A673 (cell line): ENCODE measurements around the gene GLRA1. TPM values are rescaled to one million over a fixed set of nuclear protein-coding genes. Genes with fewer than 3 reads are reported as not detected.

ENCODE experiments used
- BruUV-seq: library from RNA; stranded (reverse); fragments of 400-500 nt; replicated peaks from 2 replicates; lab custom pipeline; 2021; lab: Mats Ljungman, UMichigan
- CTCF ChIA-PET: fragments of 300-600 bp; sonication (Branson Sonifier 250); formaldehyde crosslinking; loops from one replicate; lab custom pipeline; 2022; ENCODE audit warnings: antibody characterized with exemption; lab: Charles Lee
- POLR2A ChIA-PET: fragments of 300-600 bp; sonication (Branson Sonifier 250); formaldehyde crosslinking; loops from one replicate; lab custom pipeline; 2022; ENCODE audit warnings: antibody characterized with exemption; ENCODE audit not compliant: low non-redundant PET; lab: Charles Lee
- DNase-seq: peaks from one replicate; pipeline ENCODE4 v3.0.0-alpha.2; 2015; ENCODE audit warnings: low spot score
- H3K27ac ChIP-seq: fragments of 200-600 bp; sonication (generic); 2 replicates; pipeline ENCODE4 v1.5.1; 2016; ENCODE audit warnings: mixed run types, low read depth, mild to moderate bottlenecking, mixed read lengths, antibody characterized with exemption, low read length; ENCODE audit not compliant: poor library complexity, severe bottlenecking
- H3K27me3 ChIP-seq: fragments of 200-600 bp; sonication (generic); replicated peaks from 2 replicates; pipeline ENCODE4 v1.6.1; 2017; ENCODE audit warnings: mixed run types, low read depth, mild to moderate bottlenecking, mixed read lengths, antibody characterized with exemption, low read length; ENCODE audit not compliant: insufficient read depth, poor library complexity
- H3K36me3 ChIP-seq: fragments of 200-600 bp; sonication (generic); 2 replicates; pipeline ENCODE4 v1.6.1; 2016; ENCODE audit warnings: mixed run types, mild to moderate bottlenecking, mixed read lengths, antibody characterized with exemption, low read length; ENCODE audit not compliant: insufficient read depth, poor library complexity, severe bottlenecking
- H3K4me1 ChIP-seq: fragments of 200-600 bp; sonication (generic); 2 replicates; pipeline ENCODE4 v1.6.1; 2017; ENCODE audit warnings: mixed run types, mild to moderate bottlenecking, mixed read lengths, antibody characterized with exemption, low read length; ENCODE audit not compliant: insufficient read depth, poor library complexity, severe bottlenecking
- H3K4me3 ChIP-seq: fragments of 200-600 bp; sonication (generic); 2 replicates; pipeline ENCODE4 v1.5.1; 2016; ENCODE audit warnings: low read depth, mixed run types, mild to moderate bottlenecking, mixed read lengths, low read length; ENCODE audit not compliant: poor library complexity, severe bottlenecking
- H3K9me3 ChIP-seq: fragments of 200-600 bp; sonication (generic); 2 replicates; pipeline ENCODE4 v1.6.1; 2016; ENCODE audit warnings: mixed run types, low read depth, mild to moderate bottlenecking, mixed read lengths, antibody characterized with exemption, low read length; ENCODE audit not compliant: poor library complexity, severe bottlenecking
- CTCF ChIP-seq: fragments of 300-800, 200-600 bp; sonication (generic); conservative IDR thresholded peaks from 2 replicates; pipeline ENCODE4 v1.5.1; 2017; ENCODE audit warnings: low read depth, mild to moderate bottlenecking, antibody characterized with exemption, low read length, moderate library complexity, mixed read lengths
- EZH2 ChIP-seq: fragments of 200-600 bp; sonication (generic); IDR thresholded peaks from 2 replicates; pipeline ENCODE4 v1.6.1; 2017; ENCODE audit warnings: borderline replicate concordance, low read depth, mild to moderate bottlenecking, mixed read lengths, antibody characterized with exemption, low read length; ENCODE audit not compliant: poor library complexity, severe bottlenecking
- intact Hi-C: fragments of 100-400 bp; cut with micrococcal nuclease; formaldehyde crosslinking; loops from one replicate; pipeline ENCODE4 v1.10.0; 2022; ENCODE audit not compliant: unreplicated experiment
- total RNA-seq: library from RNA; stranded (reverse); gene quantifications from 2 replicates; pipeline ENCODE4 v1.2.3, GENCODE V29; 2021

The GLRA1 gene
- total RNA-seq, 1 experiment from 2014 or later: not detected

- ChIA-PET POLR2A (interaction anchor here (0.6 kb wide), 1 partner anchor 299 kb away, joined by 4 read pairs; no protein-coding TSS in a partner anchor), CTCF (no interaction called here)
- no peaks in the 10 kb centered on the region for H3K36me3 ChIP-seq
- BruUV-seq: no TSS peak
- peak; percentile 69 for DNase-seq
- intact Hi-C loops: no loop called here
- no peaks in the 10 kb centered on the region for H3K27me3 ChIP-seq
- peak overlapping the region; percentile 13 for H3K4me3 ChIP-seq
- peaks cover 54% of the 10 kb centered on the region for H3K4me1 ChIP-seq
- peak overlapping the region; percentile 81 for H3K27ac ChIP-seq
- TF ChIP-seq EZH2: no peak
- no peak for TF ChIP-seq CTCF
- H3K9me3 ChIP-seq: no peaks in the 10 kb centered on the region
Observed at GRCh38 chr5:151906246-151906645, 18.4 kb downstream of the GLRA1 start.

- Histone ChIP-seq H3K36me3 (no peaks in the 10 kb centered on the region), H3K4me3 (peak overlapping the region; percentile 13), H3K9me3 (no peaks in the 10 kb centered on the region), H3K27me3 (no peaks in the 10 kb centered on the region), H3K27ac (peak overlapping the region; percentile 81), H3K4me1 (peaks cover 54% of the 10 kb centered on the region)
- TF ChIP-seq EZH2: no peak
- TF ChIP-seq CTCF: no peak
- POLR2A ChIA-PET: interaction anchor here (0.6 kb wide), 1 partner anchor 300 kb away, joined by 4 read pairs; no protein-coding TSS in a partner anchor
- CTCF ChIA-PET: no interaction called here
- intact Hi-C loops: no loop called here
- BruUV-seq: no TSS peak
- peak; percentile 68 for DNase-seq
Observed at GRCh38 chr5:151905557-151905961, 19.1 kb downstream of the GLRA1 start.

- no peak for DNase-seq
- ChIA-PET POLR2A (no interaction called here), CTCF (no interaction called here)
- Histone ChIP-seq H3K36me3 (no peaks in the 10 kb centered on the region), H3K9me3 (no peaks in the 10 kb centered on the region), H3K27me3 (no peaks in the 10 kb centered on the region), H3K27ac (peak overlapping the region; percentile 81), H3K4me3 (no peak overlapping the region), H3K4me1 (peaks cover 54% of the 10 kb centered on the region)
- TF ChIP-seq EZH2 (no peak), CTCF (no peak)
- no TSS peak for BruUV-seq
- intact Hi-C loops: no loop called here
Observed at GRCh38 chr5:151904909-151905308, 19.7 kb downstream of the GLRA1 start.
